Trophoblast cell (in vitro differentiated cells and primary cell): ENCODE data around the gene CCSER2.
A peak's percentile ranks its signal among the peaks of the same experiment; 100 is the strongest.
"Not testable (repeated sequence)": the region's sequence is repeated elsewhere in the genome, so short reads cannot be mapped to it uniquely, and the experiment has no call there.

Experiments
- DNase-seq, 2 donors: peaks; one replicate each; pipeline ENCODE4 v3.0.0-alpha.2; 2016
- H2AFZ ChIP-seq: 2 replicates; pipeline ENCODE4 v1.6.1; 2013; ENCODE audit warnings: low read length, moderate library complexity, mild to moderate bottlenecking; ENCODE audit not compliant: insufficient read depth, poor library complexity
- H2AK5ac ChIP-seq: 2 replicates; pipeline ENCODE4 v1.6.1; 2013; ENCODE audit warnings: mild to moderate bottlenecking, low read length
- H2BK120ac ChIP-seq: 2 replicates; pipeline ENCODE4 v1.6.1; 2013; ENCODE audit warnings: low read length, mild to moderate bottlenecking, moderate library complexity; ENCODE audit not compliant: insufficient read depth, poor library complexity
- H2BK12ac ChIP-seq: 2 replicates; pipeline ENCODE4 v1.6.1; 2013; ENCODE audit warnings: mild to moderate bottlenecking, low read length, moderate library complexity
- H2BK5ac ChIP-seq: 2 replicates; pipeline ENCODE4 v1.6.1; 2013; ENCODE audit warnings: low read length, low read depth, moderate library complexity, mild to moderate bottlenecking; ENCODE audit not compliant: poor library complexity
- H3K14ac ChIP-seq: 2 replicates; pipeline ENCODE4 v1.6.1; 2013; ENCODE audit warnings: mild to moderate bottlenecking, low read length
- H3K18ac ChIP-seq: 2 replicates; pipeline ENCODE4 v1.6.1; 2013; ENCODE audit warnings: mild to moderate bottlenecking, low read length
- H3K23ac ChIP-seq: 2 replicates; pipeline ENCODE4 v1.6.1; 2013; ENCODE audit warnings: low read length
- H3K27ac ChIP-seq: 2 replicates; pipeline ENCODE4 v1.5.1; 2013; ENCODE audit warnings: low read depth, mild to moderate bottlenecking, inconsistent platforms, low read length, moderate library complexity
- H3K27me3 ChIP-seq: 2 replicates; pipeline ENCODE4 v1.6.1; 2013; ENCODE audit warnings: inconsistent platforms, mild to moderate bottlenecking, low read length, moderate library complexity; ENCODE audit not compliant: insufficient read depth
- H3K36me3 ChIP-seq, 2 experiments: 1 replicate in 1 of 2; 2 replicates in 1 of 2; pipeline ENCODE4 v1.6.1; 2013; ENCODE audit warnings: low read length in 2 of 2, mild to moderate bottlenecking in 2 of 2, moderate library complexity in 1 of 2; ENCODE audit not compliant: insufficient read depth in 2 of 2, control insufficient read depth in 1 of 2
- H3K4ac ChIP-seq: 2 replicates; pipeline ENCODE4 v1.6.1; 2013; ENCODE audit warnings: low read depth, mild to moderate bottlenecking, low read length, moderate library complexity
- H3K4me1 ChIP-seq, 2 experiments: 1 replicate in 1 of 2; 2 replicates in 1 of 2; pipeline ENCODE4 v1.6.1; 2013; ENCODE audit warnings: low read length in 2 of 2, mild to moderate bottlenecking in 2 of 2, moderate library complexity in 1 of 2; ENCODE audit not compliant: insufficient read depth in 2 of 2, control insufficient read depth in 1 of 2
- H3K4me2 ChIP-seq: 2 replicates; pipeline ENCODE4 v1.6.1; 2013; ENCODE audit warnings: inconsistent platforms, mild to moderate bottlenecking, low read length, moderate library complexity
- H3K4me3 ChIP-seq: 2 replicates; pipeline ENCODE4 v1.5.1; 2013; ENCODE audit warnings: mild to moderate bottlenecking, low read depth, low read length, inconsistent platforms
- H3K79me1 ChIP-seq: one replicate; pipeline ENCODE4 v1.6.1; 2013; ENCODE audit warnings: low read length
- H3K79me2 ChIP-seq: 2 replicates; pipeline ENCODE4 v1.6.1; 2013; ENCODE audit warnings: low read length, mild to moderate bottlenecking; ENCODE audit not compliant: control insufficient read depth, insufficient read depth, poor library complexity
- H3K9ac ChIP-seq: 2 replicates; pipeline ENCODE4 v1.6.1; 2013; ENCODE audit warnings: mild to moderate bottlenecking, low read length
- H3K9me3 ChIP-seq: 2 replicates; pipeline ENCODE4 v1.6.1; 2013; ENCODE audit warnings: low read depth, mild to moderate bottlenecking, control low read depth, inconsistent platforms, low read length; ENCODE audit not compliant: insufficient read depth
- H4K12ac ChIP-seq: 2 replicates; pipeline ENCODE4 v1.6.1; 2013; ENCODE audit warnings: low read depth, mild to moderate bottlenecking, low read length, moderate library complexity
- H4K8ac ChIP-seq: 2 replicates; pipeline ENCODE4 v1.6.1; 2013; ENCODE audit warnings: low read depth, mild to moderate bottlenecking, low read length, moderate library complexity
- H4K91ac ChIP-seq: one replicate; pipeline ENCODE4 v1.6.1; 2013; ENCODE audit warnings: low read depth, mild to moderate bottlenecking, low read length, moderate library complexity
- WGBS: extraction: QIAGEN DNeasy Blood & Tissue Kit; methylation state at CpG from one replicate; pipeline ENCODE4 v1.1.7; 2013; ENCODE audit warnings: missing lambda C conversion rate; ENCODE audit not compliant: insufficient read length, insufficient coverage; ENCODE audit errors: extremely low coverage; 5-methylcytosine and 5-hydroxymethylcytosine counted together

CCSER2 gene

GRCh38 chr10:84525120-84525806, 196.9 kb downstream of the CCSER2 start:
- no CpG with 5 or more reads among the region's 17 CpGs for WGBS
- Histone ChIP-seq H3K9ac (no peak overlapping the region), H2BK12ac (peak overlapping the region; percentile 100), H4K8ac (peak overlapping the region; percentile 94), H3K79me1 (peaks cover 36% of the 10 kb centered on the region), H4K91ac (peak overlapping the region; percentile 100), H3K4me1 (peaks cover 20 to 27% of the 10 kb centered on the region in 2 experiments), H3K9me3 (peaks cover 4% of the 10 kb centered on the region), H3K27ac (peak overlapping the region; percentile 81), H3K79me2 (peaks cover 6% of the 10 kb centered on the region), H2AFZ (peak overlapping the region; percentile 78), H2BK120ac (peak overlapping the region; percentile 100), H2AK5ac (peak overlapping the region; percentile 100), H4K12ac (peak overlapping the region; percentile 77), H3K4me3 (no peak overlapping the region), H3K14ac (peak overlapping the region; percentile 99), H3K4me2 (no peak overlapping the region), H3K18ac (peak overlapping the region; percentile 99), H3K23ac (no peak overlapping the region), H3K4ac (peak overlapping the region; percentile 98), H3K27me3 (no peaks in the 10 kb centered on the region), H3K36me3 (peaks cover 0 to 6% of the 10 kb centered on the region in 2 experiments), H2BK5ac (peak overlapping the region; percentile 94)
- peak; percentile 16 to 17 for DNase-seq

- H3K27me3 ChIP-seq, DNase-seq, H3K9ac ChIP-seq, H3K4me2 ChIP-seq, H3K9me3 ChIP-seq, H3K36me3 ChIP-seq, H3K4me3 ChIP-seq, H3K23ac ChIP-seq, H3K79me2 ChIP-seq: not testable (repeated sequence)
- peak overlapping the region; percentile 100 for H2BK12ac ChIP-seq
- H4K8ac ChIP-seq = peak overlapping the region; percentile 94
- peak overlapping the region; percentile 99 for H3K18ac ChIP-seq
- H2BK5ac ChIP-seq = peak overlapping the region; percentile 94
- H3K14ac ChIP-seq = peak overlapping the region; percentile 99
- peak overlapping the region; percentile 100 for H2BK120ac ChIP-seq
- H2AK5ac ChIP-seq = peak overlapping the region; percentile 100
- H2AFZ ChIP-seq = peak overlapping the region; percentile 78
- peak overlapping the region; percentile 81 for H3K27ac ChIP-seq
- peaks cover 36% of the 10 kb centered on the region for H3K79me1 ChIP-seq
- peak overlapping the region; percentile 77 for H4K12ac ChIP-seq
- peaks cover 20 to 27% of the 10 kb centered on the region in 2 experiments for H3K4me1 ChIP-seq
- peak overlapping the region; percentile 100 for H4K91ac ChIP-seq
- H3K4ac ChIP-seq = peak overlapping the region; percentile 98
- no CpG with 5 or more reads among the region's 7 CpGs for WGBS
Measured at GRCh38 chr10:84525807-84526182, 197.4 kb downstream of the CCSER2 start.

- peak in 1 of 2 donors; percentile 91 for DNase-seq
- H3K18ac ChIP-seq, H3K14ac ChIP-seq, H3K9me3 ChIP-seq, H3K4me3 ChIP-seq, H3K23ac ChIP-seq, H4K12ac ChIP-seq, H3K27me3 ChIP-seq, H2AK5ac ChIP-seq, H3K4ac ChIP-seq, H3K4me2 ChIP-seq, H4K8ac ChIP-seq, H2AFZ ChIP-seq, H3K9ac ChIP-seq, H3K79me2 ChIP-seq, H2BK5ac ChIP-seq, H2BK12ac ChIP-seq, H3K36me3 ChIP-seq: not testable (repeated sequence)
- no CpG with 5 or more reads among the region's 5 CpGs for WGBS
- Histone ChIP-seq H3K27ac (peak overlapping the region; percentile 87), H3K4me1 (peaks cover 20 to 25% of the 10 kb centered on the region in 2 experiments), H3K79me1 (peaks cover 34% of the 10 kb centered on the region), H2BK120ac (peak overlapping the region; percentile 34), H4K91ac (peak overlapping the region; percentile 65)
Measured at GRCh38 chr10:84527386-84527785, 199.0 kb downstream of the CCSER2 start.

- H4K91ac ChIP-seq = peak overlapping the region; percentile 90
- H3K9me3 ChIP-seq, H3K4me3 ChIP-seq, H4K12ac ChIP-seq, H3K36me3 ChIP-seq, H3K18ac ChIP-seq, H3K23ac ChIP-seq, H3K79me2 ChIP-seq, H3K9ac ChIP-seq, H3K27me3 ChIP-seq, H3K4me2 ChIP-seq: not testable (repeated sequence)
- peak overlapping the region; percentile 94 for H2BK12ac ChIP-seq
- H2BK5ac ChIP-seq = peak overlapping the region; percentile 92
- peak overlapping the region; percentile 17 for H2AFZ ChIP-seq
- H3K4me1 ChIP-seq = peaks cover 14 to 18% of the 10 kb centered on the region in 2 experiments
- peak overlapping the region; percentile 68 for H2AK5ac ChIP-seq
- WGBS = no CpG with 5 or more reads among the region's 5 CpGs
- peak overlapping the region; percentile 72 for H2BK120ac ChIP-seq
- peak overlapping the region; percentile 27 for H3K4ac ChIP-seq
- H3K27ac ChIP-seq = peak overlapping the region; percentile 87
- peak; percentile 42 to 62 for DNase-seq
- peak overlapping the region; percentile 74 for H4K8ac ChIP-seq
- H3K79me1 ChIP-seq = peaks cover 28% of the 10 kb centered on the region
- peak overlapping the region; percentile 82 for H3K14ac ChIP-seq
Measured at GRCh38 chr10:84528526-84528925, 200.1 kb downstream of the CCSER2 start.
